CD4-positive, alpha-beta T cell treated with Interleukin-15 for 1 hour (primary cell): Measurements from ENCODE around the gene ING1.
A peak's percentile ranks its signal among the peaks of the same experiment; 100 is the strongest.
"Not testable (repeated sequence)": the region's sequence is repeated elsewhere in the genome, so short reads cannot be mapped to it uniquely, and the experiment has no call there.

Source experiments
- DNase-seq: peaks from one replicate; pipeline ENCODE4 v3.0.0-alpha.2; 2020

The ING1 gene

DNA sequence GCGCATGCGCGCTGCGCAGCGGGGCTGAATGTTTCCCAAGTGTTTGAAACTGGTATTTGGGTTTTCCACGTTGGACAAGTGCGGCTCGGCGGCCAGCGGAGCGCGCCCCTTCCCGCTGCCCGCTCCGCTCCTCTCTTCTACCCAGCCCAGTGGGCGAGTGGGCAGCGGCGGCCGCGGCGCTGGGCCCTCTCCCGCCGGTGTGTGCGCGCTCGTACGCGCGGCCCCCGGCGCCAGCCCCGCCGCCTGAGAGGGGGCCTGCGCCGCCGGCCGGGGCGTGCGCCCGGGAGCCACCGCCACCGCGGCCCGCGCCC is at the start of gene ING1:
ING1 (plus strand) TSS at position 59 of the 311 bp plus-strand sequence. CDS start 450 bp downstream, outside the sequence.
- DNase-seq, result no peak

GRCh38 chr13:110664041-110664440 is 49.5 kb upstream of the ING1 start:
- DNase-seq, result no peak

DNA sequence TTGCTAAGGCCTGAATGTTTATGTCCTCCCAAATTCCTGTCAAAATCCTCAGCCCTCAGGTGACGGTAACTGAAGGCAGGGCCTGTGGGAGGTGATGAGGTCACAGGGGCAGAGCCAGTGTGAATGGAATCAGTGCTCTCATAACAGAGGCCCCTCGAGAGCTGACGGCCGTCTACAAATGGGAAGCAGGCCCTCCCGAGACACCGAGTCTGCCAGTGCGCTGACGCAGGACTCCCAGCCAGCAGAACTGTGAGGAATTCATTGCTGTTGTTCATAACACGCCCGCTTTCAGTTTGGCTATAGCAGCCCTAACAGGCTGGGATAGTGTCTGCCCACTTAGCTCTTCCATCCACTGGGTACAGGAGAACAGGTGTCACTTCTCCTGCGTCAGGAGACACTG is 48.8 kb upstream of the ING1 start:
- DNase-seq, result no peak

DNA sequence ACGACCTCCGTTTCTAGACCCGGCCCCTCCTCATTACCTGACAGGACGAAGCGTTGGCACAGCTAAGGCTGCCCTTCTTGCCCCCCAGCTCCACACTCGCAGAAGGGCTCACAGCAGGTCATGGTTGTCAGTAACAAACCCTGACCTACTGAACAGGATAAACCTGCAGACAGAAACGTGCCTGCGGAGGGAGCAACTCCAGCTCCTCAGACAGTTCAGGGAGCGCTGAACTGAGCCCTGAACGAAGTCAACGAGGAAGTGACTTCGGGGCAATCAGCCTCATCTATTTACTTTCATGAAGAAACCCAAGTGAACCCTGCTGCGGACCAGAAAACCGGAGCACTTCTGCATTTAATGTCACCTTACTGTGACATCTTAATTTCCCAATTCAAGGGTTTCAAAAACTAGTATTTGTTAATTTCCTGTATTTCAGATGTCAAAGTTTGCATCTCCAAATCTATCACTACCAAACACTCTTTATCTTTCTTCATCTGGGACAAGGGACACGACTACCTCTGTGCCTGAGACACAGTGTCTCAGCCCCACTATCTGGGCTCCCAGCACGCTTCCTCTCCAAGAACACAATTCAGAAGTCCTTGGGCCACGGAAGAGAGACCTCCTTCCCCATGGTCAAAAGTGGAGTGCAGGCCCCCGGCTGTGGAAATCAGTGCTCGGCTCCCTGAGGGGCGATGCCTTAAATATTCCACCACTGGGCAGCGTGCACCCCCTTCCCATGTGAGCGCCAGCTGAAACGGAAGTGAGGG is 47.8 kb upstream of the ING1 start:
- DNase-seq, result peak; percentile 57

DNA sequence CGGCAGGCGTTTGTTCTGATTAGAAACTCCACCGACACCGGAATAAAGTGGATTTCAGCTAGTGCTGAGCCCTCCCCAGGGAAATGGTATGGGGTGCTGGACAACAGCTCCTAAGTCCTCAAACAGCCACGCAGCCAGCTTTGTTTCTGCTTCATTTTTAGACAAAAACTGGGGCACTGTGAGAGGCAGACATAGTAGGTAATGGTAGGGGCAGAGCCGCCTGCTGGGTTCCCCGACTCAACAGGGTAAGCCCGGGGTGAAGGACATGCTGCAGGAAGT is 47.3 kb upstream of the ING1 start:
- no peak for DNase-seq

DNA sequence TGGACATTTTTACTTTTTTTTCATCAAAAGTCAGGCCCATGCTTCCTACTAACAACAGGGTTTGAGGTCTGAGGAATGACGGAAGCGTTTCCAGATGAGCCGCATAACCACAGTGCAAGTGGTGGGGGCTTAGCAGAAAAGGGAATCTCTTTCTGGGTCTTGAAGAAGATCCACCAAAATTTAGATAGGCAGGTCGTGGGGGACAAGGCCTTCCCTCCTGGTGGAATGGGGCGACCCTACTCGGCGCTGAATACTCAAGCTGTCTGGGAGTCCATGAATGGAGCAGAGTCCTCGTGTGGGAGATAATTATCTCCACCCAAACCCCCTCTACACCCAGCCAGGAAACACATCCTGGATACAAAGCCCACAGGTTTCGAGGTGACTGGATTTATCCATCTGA is 44.5 kb upstream of the ING1 start:
- DNase-seq, result no peak

DNA sequence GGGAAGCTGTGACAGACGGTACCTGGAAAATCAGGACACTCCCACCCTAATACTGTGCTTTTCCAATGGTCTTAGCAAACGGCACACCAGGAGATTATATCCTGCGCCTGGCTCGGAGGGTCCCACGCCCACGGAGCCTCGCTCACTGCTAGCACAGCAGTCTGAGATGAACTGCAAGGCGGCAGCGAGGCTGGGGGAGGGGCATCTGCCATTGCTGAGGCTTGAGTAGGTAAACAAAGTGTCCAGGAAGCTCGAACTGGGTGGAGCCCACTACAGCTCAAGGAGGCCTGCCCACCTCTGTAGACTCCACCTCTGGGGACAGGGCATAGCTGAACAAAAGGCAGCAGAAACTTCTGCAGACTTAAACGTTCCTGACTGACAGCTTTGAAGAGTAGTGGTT is 43.7 kb upstream of the ING1 start:
- not testable (repeated sequence) for DNase-seq

GRCh38 chr13:110676595-110677587 is 36.6 kb upstream of the ING1 start:
- DNase-seq, result peak; percentile 54

GRCh38 chr13:110677731-110678545 is 35.6 kb upstream of the ING1 start:
- DNase-seq, result peak; percentile 34

- no peak for DNase-seq
Observed at GRCh38 chr13:110680852-110681251, 32.6 kb upstream of the ING1 start.

GRCh38 chr13:110681868-110682550 is 31.5 kb upstream of the ING1 start:
- DNase-seq, result no peak

DNA sequence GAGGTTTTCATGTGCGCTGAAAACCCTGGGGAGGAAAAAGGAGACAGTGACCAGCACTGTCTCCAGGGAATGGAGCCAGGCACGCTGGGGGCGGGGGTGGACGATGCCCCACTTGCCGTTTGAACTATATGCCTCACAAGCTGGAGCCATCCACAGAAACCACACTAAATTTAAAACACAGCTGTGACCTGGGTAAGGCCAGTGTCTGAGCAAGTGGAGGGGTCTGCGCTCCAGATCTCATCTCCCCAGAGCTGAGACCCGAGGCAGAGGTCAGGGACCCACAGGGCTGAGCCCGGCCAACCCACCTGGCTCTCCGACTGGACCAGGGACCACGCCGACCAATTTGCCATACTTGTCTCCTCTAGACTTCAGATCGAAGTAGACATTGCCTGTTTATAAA is 30.8 kb upstream of the ING1 start:
- DNase-seq, result no peak

DNA sequence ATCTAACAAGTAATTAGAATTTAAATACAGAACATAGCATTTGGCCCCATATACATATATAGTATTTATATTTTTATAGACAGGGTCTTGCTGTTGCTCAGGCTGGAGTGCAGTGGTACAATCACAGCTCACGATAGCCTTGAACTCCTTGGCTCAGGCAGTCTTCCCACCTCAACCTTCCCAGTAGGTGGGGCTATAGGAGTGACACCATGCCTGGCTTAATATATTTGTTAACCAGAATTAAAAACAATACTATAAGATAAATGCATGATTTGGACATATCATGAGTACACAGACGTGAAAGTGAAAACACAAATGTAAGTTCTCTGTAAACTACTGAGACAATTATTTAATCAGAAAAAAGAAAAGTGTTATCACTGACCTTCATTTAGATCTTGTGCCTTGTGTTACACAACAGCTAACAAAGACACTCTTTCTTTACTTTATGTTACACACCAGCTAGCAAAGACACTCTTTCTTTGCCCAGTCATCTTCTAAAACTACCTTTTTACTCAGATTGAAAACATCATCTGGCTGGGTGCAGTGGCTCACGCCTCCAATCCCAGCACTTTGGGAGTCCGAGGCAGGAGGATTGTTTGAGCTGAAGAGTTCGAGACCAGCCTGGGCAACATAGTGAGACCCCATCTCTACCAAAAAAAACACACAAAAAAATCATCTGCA is 30.2 kb upstream of the ING1 start:
- no peak for DNase-seq

DNA sequence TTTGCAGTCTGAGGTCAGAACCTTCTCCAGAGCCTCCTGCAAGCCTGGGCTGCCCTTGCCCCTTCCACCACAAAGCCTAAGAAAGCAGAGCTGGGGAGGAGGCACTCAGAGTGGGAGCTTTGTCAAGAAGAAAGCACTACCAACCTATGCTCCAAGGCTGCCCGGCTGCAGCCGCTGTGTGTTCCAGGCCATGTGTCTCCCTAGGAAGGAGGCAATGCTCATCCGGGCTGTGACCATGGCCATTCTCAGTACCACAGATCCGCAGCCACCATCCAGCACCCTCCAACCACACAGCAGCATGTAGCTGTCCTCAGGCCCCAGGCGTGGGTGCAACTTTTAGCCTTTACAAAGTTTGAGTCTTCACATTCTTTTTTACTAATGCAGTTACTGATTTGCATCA is 29.6 kb upstream of the ING1 start:
- DNase-seq, result no peak

GRCh38 chr13:110684388-110685056 is 29.0 kb upstream of the ING1 start:
- DNase-seq, result no peak

DNA sequence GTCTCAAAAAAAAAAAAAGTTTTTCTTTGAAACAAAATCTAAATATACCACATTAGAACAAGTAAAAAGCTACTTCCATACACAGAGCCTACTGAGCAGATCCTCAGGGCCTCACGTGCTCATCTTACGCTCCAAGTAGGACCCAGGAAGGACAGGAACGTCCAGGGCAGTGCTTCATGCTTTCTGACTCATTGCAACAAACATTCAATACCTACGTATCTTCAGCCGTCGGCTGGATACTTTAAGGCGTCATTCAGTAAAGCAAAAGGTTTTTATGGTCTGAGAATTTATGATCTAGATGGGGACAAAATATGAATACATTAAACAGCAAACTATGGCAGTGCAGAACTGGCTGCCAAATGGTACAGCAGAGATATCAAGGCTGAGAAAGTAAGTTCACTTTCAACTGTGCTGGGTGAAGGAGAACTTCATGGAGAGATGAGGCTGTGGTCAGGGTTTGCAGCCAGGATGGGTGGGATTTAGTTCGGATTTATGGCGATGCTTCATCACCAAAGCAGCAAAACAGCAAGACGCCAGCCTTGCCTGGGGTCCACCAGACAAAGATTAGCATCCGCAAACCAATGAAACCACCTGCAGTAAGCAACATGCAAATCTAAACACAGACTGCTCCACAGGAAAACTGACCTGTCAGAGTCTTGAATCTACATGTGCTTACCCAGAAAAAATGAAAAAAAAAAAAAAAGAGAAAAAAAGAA is 28.0 kb upstream of the ING1 start:
- no peak for DNase-seq

DNA sequence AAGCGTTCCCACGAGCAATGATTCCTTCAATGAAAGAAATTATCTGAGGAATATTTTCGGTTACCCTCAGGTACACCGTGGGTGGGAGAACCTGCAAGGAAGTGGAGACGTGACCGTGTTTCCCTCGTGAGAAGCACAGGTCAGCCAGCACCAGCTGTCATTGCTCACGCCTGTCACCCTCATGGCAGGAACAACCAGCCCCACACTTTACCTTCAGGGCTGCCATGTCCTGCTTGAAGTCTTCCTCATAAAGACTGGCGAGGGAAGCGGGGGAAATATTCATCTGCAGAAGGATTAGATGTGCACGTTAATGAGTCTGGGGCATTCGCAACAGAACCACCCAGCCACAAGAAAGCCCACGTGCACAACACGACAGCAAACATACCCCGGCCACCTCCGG is 25.8 kb upstream of the ING1 start:
- DNase-seq, result no peak

DNA sequence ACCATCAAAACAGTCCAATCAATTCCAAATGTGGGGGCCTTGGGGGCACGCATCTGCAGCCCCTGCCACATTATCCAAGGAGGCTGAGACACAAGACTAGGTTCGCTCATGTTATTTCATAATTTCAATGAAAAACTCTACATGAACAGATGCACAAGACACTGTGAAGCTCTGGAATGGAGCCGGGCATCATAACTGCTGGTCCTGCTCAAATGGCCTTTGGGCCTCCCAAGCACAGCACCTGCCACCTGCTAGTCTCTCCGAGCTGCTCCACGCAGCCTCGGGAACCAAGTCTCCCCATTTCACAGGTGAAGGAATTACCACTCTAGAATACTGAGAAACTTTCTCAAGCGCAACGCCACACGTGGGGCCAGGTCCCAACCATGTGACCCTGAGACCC is 24.5 kb upstream of the ING1 start:
- DNase-seq, result no peak

DNA sequence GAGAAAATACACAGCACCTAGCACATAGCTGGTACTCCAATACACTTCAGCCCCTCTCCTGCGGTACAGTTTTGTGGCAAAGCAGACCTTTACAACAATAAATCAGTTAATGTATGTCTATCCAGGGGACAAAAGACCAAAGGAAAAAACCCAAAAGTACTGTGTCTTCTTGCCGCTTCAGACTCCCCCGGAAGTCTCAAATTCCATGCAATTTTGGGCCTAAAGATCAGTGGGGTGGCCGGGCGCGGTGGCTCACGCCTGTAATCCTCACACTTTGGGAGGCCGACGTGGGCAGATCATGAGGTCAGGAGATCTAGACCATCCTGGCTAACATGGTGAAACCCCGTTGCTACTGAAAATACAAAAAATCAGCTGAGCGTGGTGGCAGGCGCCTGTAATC is 23.8 kb upstream of the ING1 start:
- DNase-seq, result no peak

- no peak for DNase-seq
Observed at GRCh38 chr13:110690516-110690915, 23.0 kb upstream of the ING1 start.

GRCh38 chr13:110695774-110696173 is 17.7 kb upstream of the ING1 start:
- DNase-seq, result not testable (repeated sequence)
